ENCODE results near the gene CYP4F11.
"Not testable (repeated sequence)": the region's sequence is repeated elsewhere in the genome, so short reads cannot be mapped to it uniquely, and the experiment has no call there.

CYP4F11 gene

GRCh38 chr19:15922021-15922420, 12.3 kb downstream of the CYP4F11 start:
- no peak for DNase-seq

- DNase-seq, result no peak
These were observed 15.1 kb downstream of the CYP4F11 start for GRCh38 chr19:15919243-15919642.

GRCh38 chr19:15915109-15915508, 19.2 kb downstream of the CYP4F11 start:
- no peak for DNase-seq

- no peak for DNase-seq
These were observed 20.5 kb downstream of the CYP4F11 start for GRCh38 chr19:15913830-15914229.

DNA sequence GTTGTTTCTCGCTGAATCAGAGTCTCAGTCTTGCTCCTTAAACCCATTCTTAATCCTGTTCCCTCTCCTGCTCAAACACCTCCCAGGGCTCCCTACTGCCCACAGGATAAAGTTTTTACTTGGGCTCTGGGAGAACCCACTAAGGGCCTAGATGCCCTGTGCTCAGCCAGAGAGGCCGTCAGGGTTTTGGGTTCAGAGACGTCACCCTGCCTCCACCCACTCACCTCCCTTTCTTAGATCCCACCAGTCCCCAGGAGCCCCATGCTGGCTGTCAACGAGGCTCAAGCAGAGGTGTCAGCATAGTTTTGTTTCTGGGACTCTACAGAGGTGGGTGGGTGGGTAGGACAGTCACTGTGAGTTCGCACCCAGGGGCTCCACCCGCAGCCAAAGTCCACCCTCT, 20.9 kb downstream of the CYP4F11 start:
- DNase-seq, result no peak

GRCh38 chr19:15911599-15912235, 22.6 kb downstream of the CYP4F11 start:
- DNase-seq, result no peak

- no peak for DNase-seq
These were observed 29.3 kb downstream of the CYP4F11 start for GRCh38 chr19:15905026-15905425.

DNA sequence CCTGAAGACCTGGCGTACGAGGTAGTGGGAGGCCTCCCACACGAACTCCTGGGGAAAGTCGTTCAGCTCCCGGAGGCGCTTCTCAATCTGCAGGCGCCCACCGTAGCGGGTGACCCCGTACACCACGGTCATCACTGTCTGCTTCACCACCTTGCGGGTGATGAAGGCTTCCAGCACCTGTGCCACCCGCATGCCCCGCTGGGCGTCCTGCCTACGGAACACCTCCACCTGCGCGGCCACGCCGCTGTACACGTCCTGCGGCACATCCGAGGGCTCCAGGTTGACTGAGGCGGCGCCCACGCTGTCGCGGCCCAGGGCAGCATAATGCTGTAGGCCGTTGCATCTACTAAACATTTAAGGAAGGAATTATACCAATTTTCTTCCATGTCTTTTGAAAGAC, 31.4 kb downstream of the CYP4F11 start:
- DNase-seq, result not testable (repeated sequence)

- DNase-seq, result no peak
These were observed 32.1 kb downstream of the CYP4F11 start for GRCh38 chr19:15902254-15902653.

DNA sequence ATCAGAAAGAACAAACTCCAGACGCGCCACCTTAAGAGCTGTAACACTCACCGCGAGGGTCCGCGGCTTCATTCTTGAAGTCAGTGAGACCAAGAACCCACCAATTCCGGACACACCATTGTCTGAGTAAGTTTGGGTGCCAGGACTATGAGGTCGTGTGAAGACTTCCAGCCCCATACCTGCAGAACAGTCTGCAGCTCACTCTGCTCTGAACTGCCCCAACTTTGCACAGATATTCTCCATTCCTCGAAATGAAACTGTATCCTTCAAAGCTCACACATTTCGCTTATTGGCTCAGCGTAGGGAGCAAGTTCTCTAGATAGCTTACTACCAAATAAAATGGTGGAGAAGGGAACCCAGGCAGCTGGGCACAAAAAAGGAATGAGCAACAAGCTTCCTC, 33.8 kb downstream of the CYP4F11 start:
- DNase-seq, result no peak

GRCh38 chr19:15900032-15900431, 34.3 kb downstream of the CYP4F11 start:
- DNase-seq, result not testable (repeated sequence)

DNA sequence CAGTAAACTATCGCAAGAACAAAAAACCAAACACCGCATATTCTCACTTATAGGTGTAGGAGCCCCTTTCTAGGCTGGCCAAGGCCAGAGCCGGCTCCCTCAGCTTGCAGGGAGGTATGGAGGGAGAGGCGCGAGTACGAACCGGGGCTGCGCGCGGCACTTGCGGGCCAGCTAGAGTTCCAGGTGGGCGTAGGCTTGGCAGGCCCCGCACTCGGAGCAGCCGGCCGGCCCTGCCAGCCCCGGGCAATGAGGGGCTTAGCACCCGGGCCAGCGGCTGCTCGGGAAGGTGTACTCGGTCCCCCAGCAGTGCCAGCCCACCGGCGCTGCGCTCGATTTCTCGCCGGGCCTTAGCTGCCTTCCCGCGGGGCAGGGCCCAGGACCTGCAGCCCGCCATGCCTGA, 34.8 kb downstream of the CYP4F11 start:
- not testable (repeated sequence) for DNase-seq

- DNase-seq, result no peak
These were observed 36.5 kb downstream of the CYP4F11 start, which contains the start of gene CYP4F2 for GRCh38 chr19:15897738-15898276. TSS of gene CYP4F2 (minus strand) at chr19:15898074. CDS start at chr19:15897611, 463 bp downstream.

DNA sequence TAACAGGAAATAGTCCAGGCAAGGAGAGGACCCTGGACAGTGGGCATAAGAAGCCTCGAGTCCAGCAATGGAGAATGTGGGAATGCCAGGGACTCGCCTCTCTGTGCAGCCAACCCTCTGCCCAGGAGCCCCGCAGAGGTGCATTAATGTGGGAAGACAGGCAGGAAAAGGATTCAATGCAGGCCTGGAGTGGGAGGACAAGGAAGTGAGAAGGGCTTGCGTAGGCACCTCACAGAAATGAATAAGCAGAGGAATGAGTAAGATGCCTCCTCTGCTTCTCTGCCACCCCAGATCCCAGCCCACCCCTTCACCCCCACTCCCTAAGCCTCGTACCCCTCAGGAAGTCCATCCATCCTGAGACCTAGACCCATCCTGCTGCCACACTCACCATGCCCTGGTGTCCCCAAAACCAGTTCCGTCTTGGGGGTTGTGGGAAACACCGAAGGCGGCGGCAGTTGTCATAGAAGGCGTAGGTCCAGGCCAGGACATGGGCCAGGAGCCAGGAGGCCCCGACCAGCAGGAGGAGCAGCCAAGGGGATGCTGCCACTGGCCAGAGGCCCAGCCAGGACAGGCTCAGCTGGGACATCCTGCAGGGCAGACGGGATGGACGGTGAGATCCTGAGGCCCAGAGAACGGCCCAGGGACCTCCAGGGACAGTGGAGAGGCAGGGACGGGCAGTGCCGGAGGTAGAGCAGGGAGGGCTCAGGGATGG, 37.1 kb downstream of the CYP4F11 start:
- no peak for DNase-seq

- DNase-seq, result no peak
These were observed 38.4 kb downstream of the CYP4F11 start for GRCh38 chr19:15895876-15896430.

DNA sequence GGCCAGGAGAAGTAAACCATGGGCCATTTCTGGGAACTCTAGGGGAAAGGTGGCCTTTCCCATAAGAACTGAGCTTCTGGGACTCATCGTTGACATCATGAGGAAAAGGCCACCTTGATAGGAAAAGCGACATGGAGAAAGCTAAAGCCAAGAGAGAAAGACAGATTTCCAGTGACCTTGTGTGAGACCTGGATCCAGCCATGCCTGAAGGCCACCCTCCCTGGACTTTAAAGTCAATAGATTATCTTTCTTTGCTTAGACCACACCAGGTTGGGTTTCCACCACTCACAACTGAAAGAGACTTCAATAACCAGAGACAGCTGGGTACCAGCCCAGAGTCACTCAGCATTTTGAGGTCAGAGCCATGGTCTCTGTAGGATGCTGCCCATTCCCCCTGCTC, 40.0 kb downstream of the CYP4F11 start:
- no peak for DNase-seq

- DNase-seq, result no peak
These were observed 40.9 kb downstream of the CYP4F11 start for GRCh38 chr19:15893477-15893876.

DNA sequence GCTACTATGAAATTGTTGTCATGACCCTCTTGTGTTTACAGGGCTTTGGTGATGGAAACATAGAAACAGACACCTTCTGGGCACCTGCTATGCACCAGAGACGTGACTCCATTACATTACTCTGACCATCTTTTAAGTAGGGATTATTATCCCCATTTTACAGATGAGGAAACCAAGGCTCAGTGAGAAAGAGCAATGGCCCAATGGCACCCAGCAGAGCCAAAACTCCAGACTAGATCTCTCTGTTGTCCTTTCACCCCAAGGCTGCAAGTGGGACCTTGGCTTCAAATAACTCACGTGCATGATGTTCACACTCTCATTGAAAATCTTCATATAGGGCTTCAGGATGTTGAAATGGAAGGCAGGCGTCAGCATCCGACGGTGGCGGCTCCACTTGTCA, 42.3 kb downstream of the CYP4F11 start:
- DNase-seq, result no peak

- no peak for DNase-seq
These were observed 42.9 kb downstream of the CYP4F11 start for GRCh38 chr19:15891434-15891833.

- DNase-seq, result not testable (repeated sequence)
These were observed 45.0 kb downstream of the CYP4F11 start for GRCh38 chr19:15889339-15889738.

GRCh38 chr19:15885919-15886318, 48.4 kb downstream of the CYP4F11 start:
- DNase-seq, result no peak

DNA sequence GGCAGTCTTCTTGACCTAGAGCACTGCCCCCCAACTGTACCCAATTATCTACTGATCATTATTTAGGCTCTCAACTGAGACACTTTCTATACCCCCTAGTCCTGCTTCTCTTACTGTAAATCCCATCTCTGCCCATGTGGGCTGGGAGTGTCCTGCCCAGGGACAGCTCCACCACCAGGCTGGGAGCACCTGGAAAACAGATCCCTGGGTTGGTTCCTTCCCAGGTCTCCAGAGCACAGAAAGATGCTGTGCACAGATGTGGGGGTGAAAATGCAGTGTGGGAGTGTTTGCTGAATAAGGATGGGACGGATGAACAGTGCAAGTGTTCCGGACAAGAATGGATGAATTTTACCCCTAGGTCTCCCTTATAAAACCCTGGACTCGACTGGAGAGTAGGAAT, 49.2 kb downstream of the CYP4F11 start:
- DNase-seq, result no peak

DNA sequence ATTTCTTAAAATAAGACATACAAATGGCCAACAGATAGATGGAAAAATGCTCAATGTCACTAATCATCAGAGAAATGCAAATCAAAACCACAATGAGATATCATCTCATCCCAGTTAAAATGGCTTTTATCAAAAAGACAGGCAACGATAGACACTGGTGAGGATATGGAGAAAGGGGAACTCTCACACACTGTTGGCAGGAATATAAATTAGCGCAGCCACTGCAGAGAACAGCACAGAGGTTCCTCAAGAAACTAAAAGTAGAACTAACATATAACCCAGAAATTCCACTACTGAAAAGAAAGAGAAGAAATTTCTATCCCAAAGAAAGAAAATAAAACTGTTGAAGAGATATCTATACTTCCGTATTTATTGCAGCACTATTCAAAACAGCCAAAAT, 51.0 kb downstream of the CYP4F11 start:
- DNase-seq, result not testable (repeated sequence)

All from T-helper 2 cell (primary cell).